Vagina (tissue), 2 donors: Measurements from ENCODE around the gene INSRR.

Experiments
- POLR2A ChIP-seq, 2 donors: fragments of 450-650 bp; IDR thresholded peaks; one replicate each; pipeline ENCODE4 v1.6.1; 2017; ENCODE audit warnings: antibody characterized with exemption in 2 of 2, mild to moderate bottlenecking in 2 of 2, moderate library complexity in 2 of 2
- POLR2AphosphoS5 ChIP-seq, 2 donors: sonication (generic); formaldehyde crosslinking; IDR thresholded peaks; one replicate each; pipeline ENCODE4 v1.9.0; 2017; ENCODE audit warnings: antibody characterized with exemption in 2 of 2, mild to moderate bottlenecking in 2 of 2, low read depth in 1 of 2; ENCODE audit not compliant: insufficient read depth in 1 of 2
- TF ChIP-seq, protein P1 (sequence below), 3 experiments: fragments of 450-650 bp in 2 of 3; fragments of 200-600 bp in 1 of 3; sonication (generic) in 1 of 3; IDR thresholded peaks; one replicate each; pipeline ENCODE4 v1.5.1; 2017 to 2019; ENCODE audit warnings: antibody characterized with exemption in 3 of 3, mild to moderate bottlenecking in 2 of 3, moderate library complexity in 2 of 3

DNA sequence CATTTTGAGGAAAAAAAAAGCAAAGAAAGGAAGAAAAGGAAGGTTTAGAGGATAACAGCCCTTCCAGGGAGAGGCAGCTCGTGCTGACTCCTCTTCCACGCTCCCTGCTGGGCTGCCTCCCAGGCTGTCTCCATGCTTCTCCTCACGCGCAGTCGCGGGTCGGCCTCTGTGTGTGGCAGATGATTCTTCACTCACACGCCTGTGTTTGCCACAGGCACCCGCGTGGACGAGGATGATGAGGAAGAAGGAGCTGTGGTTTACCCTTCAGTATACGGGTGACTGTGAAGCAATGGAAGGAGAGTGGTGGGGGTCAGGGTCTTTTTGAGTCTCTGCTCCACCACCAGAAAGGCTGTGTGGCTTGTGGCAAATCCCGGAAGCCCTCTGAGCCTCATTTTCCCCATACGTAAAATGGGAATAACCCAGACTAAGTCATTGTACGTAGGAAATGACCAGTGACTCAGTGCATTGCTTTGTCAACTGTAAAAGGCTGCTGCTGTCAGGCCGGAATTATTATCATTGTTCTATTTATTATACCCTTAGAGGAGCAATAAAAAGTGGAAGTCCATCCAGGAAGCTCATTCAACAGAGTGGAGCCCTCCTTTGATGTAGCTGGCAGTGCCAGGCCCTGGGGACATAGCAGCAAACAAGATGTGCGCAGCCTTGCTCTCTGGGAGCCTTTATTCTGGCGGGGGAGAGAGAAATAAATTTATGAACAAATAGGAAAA lies 30.4 kb downstream of the INSRR start:
- no peak for TF ChIP-seq POLR2A (IDR thresholded peaks at IDR 0.05)
- TF ChIP-seq, protein P1, sequence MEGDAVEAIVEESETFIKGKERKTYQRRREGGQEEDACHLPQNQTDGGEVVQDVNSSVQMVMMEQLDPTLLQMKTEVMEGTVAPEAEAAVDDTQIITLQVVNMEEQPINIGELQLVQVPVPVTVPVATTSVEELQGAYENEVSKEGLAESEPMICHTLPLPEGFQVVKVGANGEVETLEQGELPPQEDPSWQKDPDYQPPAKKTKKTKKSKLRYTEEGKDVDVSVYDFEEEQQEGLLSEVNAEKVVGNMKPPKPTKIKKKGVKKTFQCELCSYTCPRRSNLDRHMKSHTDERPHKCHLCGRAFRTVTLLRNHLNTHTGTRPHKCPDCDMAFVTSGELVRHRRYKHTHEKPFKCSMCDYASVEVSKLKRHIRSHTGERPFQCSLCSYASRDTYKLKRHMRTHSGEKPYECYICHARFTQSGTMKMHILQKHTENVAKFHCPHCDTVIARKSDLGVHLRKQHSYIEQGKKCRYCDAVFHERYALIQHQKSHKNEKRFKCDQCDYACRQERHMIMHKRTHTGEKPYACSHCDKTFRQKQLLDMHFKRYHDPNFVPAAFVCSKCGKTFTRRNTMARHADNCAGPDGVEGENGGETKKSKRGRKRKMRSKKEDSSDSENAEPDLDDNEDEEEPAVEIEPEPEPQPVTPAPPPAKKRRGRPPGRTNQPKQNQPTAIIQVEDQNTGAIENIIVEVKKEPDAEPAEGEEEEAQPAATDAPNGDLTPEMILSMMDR (IDR thresholded peaks at IDR 0.05): no peak
- no peak for TF ChIP-seq POLR2AphosphoS5 (IDR thresholded peaks at IDR 0.05; ENCODE audit: insufficient read depth in 1 of 2, low read depth in 1 of 2)
